ENCODE results near the gene CACNG4.
"Not testable (repeated sequence)": the region's sequence is repeated elsewhere in the genome, so short reads cannot be mapped to it uniquely, and the experiment has no call there.

The CACNG4 gene

GRCh38 chr17:66965801-66966262, 1.3 kb downstream of the CACNG4 start:
- DNase-seq = no peak

- DNase-seq = no peak
These were observed 1.8 kb downstream of the CACNG4 start for GRCh38 chr17:66966298-66966697.

GRCh38 chr17:66966704-66967418, 2.4 kb downstream of the CACNG4 start:
- no peak for DNase-seq

GRCh38 chr17:66967837-66968543, 3.5 kb downstream of the CACNG4 start:
- DNase-seq = no peak

GRCh38 chr17:66968916-66969315, 4.4 kb downstream of the CACNG4 start:
- no peak for DNase-seq

- DNase-seq = no peak
These were observed 5.6 kb downstream of the CACNG4 start for GRCh38 chr17:66970140-66970539.

- DNase-seq = no peak
These were observed 6.3 kb downstream of the CACNG4 start for GRCh38 chr17:66970797-66971196.

- DNase-seq = no peak
These were observed 6.8 kb downstream of the CACNG4 start for GRCh38 chr17:66971264-66971663.

GRCh38 chr17:66971730-66972441, 7.4 kb downstream of the CACNG4 start:
- no peak for DNase-seq

- not testable (repeated sequence) for DNase-seq
These were observed 7.9 kb downstream of the CACNG4 start for GRCh38 chr17:66972442-66972830.

GRCh38 chr17:66975188-66975587, 10.7 kb downstream of the CACNG4 start:
- DNase-seq = no peak

GRCh38 chr17:66975614-66976378, 11.3 kb downstream of the CACNG4 start:
- DNase-seq = no peak

GRCh38 chr17:66976379-66976663, 11.8 kb downstream of the CACNG4 start:
- no peak for DNase-seq

GRCh38 chr17:66976781-66977201, 12.3 kb downstream of the CACNG4 start:
- DNase-seq = no peak

GRCh38 chr17:66978514-66979061, 14.1 kb downstream of the CACNG4 start:
- no peak for DNase-seq

- no peak for DNase-seq
These were observed 16.4 kb downstream of the CACNG4 start for GRCh38 chr17:66980896-66981295.

GRCh38 chr17:66981983-66982508, 17.5 kb downstream of the CACNG4 start:
- DNase-seq = no peak

GRCh38 chr17:66983414-66984021, 19.0 kb downstream of the CACNG4 start:
- no peak for DNase-seq

GRCh38 chr17:66984730-66985129, 20.2 kb downstream of the CACNG4 start:
- DNase-seq = no peak

- no peak for DNase-seq
These were observed 21.1 kb downstream of the CACNG4 start for GRCh38 chr17:66985338-66986237.

GRCh38 chr17:66986659-66987058, 22.2 kb downstream of the CACNG4 start:
- DNase-seq = no peak
